ENCODE results near the gene ANKRD44.

The ANKRD44 gene

GRCh38 chr2:197137826-197138477 lies 172.6 kb downstream of the ANKRD44 start:
- no peak for DNase-seq

- no peak for DNase-seq
These were observed 173.3 kb downstream of the ANKRD44 start for GRCh38 chr2:197137231-197137630.

DNA sequence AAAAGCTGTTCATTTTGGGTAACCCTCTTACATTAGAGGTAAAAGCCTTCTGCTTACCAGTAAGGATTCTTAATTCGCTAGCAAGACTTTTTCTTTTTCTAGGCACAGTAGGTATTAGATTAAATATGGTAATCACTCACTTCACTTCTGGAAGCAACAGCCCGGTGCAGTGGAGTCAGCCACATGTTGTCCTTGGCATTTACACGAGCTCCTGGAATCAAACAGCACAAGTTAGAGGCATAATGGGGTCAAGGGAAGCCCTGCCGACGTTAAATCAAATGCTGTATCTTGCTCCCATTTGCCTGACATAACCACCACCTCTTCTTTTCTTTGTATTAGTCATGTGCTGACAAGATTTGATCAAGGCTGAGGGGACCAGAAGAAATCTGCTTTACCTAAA lies 174.1 kb downstream of the ANKRD44 start:
- no peak for DNase-seq

DNA sequence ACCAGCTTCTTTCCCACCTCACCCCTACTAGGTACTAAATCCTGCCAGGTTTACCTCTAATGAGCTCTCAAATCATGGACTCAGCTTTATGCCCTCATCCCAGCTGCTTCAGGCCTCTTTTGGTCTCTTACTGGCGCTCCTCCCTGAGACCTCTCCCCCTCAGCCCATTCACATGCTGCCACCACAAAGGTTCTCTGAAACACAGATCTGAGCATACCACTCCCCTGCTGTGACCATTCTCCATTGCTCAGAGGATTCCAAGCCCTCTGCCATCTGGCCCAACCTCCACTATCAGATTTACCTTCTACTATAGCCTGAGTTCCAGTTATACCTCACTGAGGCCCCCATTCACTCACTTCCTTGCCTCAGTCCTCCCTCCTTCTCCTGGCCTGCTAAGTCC lies 174.8 kb downstream of the ANKRD44 start:
- no peak for DNase-seq

DNA sequence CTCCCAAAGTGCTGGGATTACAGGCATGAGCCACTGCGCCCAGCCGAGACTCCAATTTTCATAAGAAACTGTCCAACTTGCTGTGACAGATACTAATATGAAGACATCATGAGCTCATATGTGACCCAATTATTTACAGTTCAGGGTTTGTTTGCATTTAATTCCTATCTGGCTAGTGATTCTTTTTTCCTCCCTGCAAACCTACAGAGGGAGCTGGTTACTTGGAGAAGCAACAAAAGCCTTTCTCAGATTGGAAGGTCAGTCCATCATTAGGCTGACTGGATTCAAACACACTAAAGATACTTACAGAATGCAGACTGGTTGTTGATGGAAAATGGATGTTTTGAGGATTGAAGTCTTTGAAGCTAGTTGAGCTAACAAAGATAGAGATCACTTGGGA lies 176.4 kb downstream of the ANKRD44 start:
- no peak for DNase-seq

GRCh38 chr2:197131558-197131855 lies 179.1 kb downstream of the ANKRD44 start:
- DNase-seq: no peak

- no peak for DNase-seq
These were observed 180.3 kb downstream of the ANKRD44 start for GRCh38 chr2:197130318-197130717.

DNA sequence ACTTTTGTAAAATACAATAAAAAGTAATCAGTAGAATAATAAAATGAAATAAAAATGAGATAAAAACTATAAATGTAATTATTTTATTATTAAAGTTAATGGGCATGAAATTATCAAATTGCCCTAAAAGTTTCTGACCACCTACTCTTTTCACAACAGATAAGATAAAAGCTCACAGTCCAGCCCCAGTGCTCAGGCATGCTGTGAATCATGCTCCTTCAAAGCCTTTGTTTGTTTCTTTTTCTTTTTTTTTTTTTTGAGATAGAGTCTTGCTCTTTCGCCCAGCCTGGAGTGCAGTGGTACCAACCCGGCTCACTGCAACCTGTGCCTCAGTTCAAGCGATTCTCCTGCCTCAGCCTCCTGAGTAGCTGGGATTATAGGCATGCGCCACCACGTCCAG lies 181.7 kb downstream of the ANKRD44 start:
- no peak for DNase-seq

GRCh38 chr2:197128126-197128525 lies 182.5 kb downstream of the ANKRD44 start:
- DNase-seq: no peak

- no peak for DNase-seq
These were observed 183.8 kb downstream of the ANKRD44 start for GRCh38 chr2:197126630-197127352.

DNA sequence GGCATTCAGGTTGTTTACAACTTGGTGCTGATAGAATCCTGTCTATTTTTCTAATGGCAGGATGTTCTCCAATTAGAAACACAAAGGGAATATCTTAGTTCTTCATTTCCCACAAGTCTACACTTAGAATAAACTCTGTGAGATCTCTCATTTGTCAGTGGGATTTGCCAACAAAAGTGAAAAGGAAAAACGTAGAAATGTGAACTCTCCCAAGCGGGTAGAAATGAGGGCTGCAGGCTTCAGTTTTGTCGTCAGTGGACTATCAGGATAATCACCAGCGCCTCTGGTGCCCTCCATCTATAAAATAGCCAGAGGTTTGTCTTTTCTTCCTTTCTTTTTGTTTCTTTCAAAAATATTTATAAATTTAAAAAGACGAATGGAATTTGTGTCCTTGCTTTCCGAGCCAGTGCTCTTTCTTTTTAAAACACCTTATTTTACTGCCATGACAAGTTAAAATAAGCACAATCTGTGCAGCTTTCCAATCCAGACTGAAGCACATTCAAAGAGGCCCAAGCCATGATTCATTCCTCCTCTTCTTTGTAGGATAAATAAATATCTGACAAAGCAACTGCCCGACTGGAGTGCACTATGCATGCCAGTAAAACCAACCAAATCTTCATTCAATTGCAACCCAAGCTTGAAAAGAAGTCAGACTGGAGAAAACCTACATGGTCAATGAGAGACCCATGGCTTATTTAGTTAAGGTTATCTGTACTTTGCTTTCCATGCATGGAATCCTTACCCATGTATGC lies 185.8 kb downstream of the ANKRD44 start:
- DNase-seq: no peak

DNA sequence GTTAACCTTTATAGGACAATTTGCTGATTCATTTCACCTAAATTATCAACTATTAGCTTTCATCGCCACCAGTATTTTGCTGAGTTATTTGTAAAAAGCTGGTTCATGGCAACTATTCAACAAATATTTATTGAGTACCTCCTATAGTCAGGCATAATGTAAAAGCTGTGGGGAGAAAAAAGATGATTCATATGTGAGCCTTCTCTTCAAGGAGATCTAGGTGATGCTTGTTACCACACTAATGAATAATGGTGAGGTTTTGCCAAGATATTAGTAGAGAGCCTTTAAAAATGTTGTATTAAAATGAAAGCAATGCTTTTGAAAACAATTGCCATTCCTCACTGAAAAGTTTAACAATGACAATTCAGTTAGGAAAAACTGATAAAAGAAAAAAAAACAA lies 187.8 kb downstream of the ANKRD44 start:
- DNase-seq: no peak

- no peak for DNase-seq
These were observed 188.7 kb downstream of the ANKRD44 start for GRCh38 chr2:197121756-197122385.

DNA sequence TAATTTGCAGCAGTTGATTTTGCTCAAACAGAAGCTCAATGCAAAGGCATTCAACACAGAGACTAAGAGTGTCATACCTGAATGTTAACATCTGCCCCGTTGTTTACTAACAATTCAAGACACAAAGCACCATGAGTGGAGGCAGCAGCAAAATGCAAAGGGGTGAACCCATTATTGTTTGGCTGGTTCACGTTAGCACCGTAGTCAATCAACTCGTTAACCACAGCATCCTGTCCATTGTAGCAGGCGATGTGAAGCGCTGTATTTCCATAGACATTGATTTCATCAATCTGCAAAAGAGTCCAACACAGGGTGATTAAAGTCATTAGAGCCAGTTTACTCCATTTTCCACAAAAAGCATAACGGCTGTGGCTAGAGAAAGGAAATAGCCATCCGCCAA lies 189.3 kb downstream of the ANKRD44 start:
- no peak for DNase-seq

DNA sequence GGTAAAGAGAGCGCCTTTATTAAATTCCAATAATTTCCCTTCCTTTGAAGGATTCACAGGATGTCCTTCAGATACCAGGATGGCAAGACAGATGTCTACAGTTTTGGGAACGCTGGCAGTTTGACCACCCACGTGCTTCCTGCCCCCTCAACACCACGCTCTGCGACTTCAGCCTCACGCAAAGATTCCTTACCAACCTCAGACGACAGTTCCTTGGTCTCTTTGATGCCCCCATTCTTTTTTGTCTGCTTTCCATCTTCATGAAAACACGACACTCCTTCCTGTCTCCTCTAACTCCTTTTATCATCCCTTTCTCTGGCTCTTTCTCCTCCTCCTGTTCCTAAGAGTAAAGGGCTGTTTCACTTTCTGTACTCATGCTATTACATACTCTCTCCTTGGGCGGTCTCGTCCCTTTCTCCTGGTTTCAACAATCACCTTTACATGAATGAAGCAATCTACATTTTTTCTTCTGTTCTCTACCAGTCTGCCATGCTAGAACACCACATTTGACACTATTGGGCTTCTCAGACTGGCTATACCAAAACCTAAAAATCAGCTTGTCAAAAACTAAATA lies 194.2 kb downstream of the ANKRD44 start:
- DNase-seq: no peak

GRCh38 chr2:197115325-197115724 lies 195.3 kb downstream of the ANKRD44 start:
- DNase-seq: no peak

- no peak for DNase-seq
These were observed 197.3 kb downstream of the ANKRD44 start for GRCh38 chr2:197113275-197113711.

GRCh38 chr2:197109326-197109725 lies 201.3 kb downstream of the ANKRD44 start:
- no peak for DNase-seq

DNA sequence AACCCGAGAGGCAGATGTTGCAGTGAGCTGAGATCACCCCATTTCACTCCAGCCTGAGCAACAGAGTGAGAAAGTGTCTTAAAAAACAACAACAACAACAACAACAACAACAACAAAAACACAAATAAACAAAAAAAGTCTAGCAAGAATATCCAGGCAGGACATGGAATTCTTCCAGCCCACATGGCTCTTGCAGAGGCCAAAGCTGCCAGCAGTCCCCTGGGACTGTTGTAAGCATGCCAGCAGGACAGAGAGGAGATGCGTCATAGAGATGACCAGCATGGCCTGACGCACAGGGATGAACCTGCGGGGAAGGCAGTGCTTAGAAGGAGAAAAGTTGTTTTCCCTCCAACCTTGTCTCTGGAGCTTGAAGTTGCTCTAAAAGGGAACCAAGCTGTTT lies 201.8 kb downstream of the ANKRD44 start:
- DNase-seq: no peak

- no peak for DNase-seq
These were observed 203.0 kb downstream of the ANKRD44 start for GRCh38 chr2:197107291-197108269.

GRCh38 chr2:197103363-197103762 lies 207.2 kb downstream of the ANKRD44 start:
- DNase-seq: no peak

GRCh38 chr2:197102231-197102630 lies 208.3 kb downstream of the ANKRD44 start:
- no peak for DNase-seq
